ENCODE measurements around the gene PRKCG.

The PRKCG gene

DNA sequence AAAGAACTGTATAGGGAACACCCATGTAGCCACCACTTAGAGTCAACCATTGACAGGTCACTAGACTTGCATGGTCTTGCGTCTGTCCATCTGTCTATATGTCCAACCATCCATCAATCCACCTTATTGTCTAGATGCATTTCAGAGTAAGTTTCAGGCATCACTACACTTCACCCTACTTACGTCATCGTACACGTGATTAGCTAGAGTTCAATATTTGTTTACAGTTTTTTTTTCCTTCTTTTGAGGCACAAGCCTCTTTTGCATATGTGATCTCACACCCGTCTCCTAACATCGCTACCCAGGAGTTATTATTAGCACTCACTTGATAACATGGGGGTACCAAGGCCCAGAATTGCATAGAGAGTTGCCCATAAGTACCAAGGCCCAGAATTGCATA, 34.0 kb downstream of the PRKCG start:
- H3K4me3 ChIP-seq (ENCODE audit: low read depth, low read length): no peak overlapping the region
- DNase-seq (ENCODE audit: low read depth): no peak
- TF ChIP-seq, protein P1, sequence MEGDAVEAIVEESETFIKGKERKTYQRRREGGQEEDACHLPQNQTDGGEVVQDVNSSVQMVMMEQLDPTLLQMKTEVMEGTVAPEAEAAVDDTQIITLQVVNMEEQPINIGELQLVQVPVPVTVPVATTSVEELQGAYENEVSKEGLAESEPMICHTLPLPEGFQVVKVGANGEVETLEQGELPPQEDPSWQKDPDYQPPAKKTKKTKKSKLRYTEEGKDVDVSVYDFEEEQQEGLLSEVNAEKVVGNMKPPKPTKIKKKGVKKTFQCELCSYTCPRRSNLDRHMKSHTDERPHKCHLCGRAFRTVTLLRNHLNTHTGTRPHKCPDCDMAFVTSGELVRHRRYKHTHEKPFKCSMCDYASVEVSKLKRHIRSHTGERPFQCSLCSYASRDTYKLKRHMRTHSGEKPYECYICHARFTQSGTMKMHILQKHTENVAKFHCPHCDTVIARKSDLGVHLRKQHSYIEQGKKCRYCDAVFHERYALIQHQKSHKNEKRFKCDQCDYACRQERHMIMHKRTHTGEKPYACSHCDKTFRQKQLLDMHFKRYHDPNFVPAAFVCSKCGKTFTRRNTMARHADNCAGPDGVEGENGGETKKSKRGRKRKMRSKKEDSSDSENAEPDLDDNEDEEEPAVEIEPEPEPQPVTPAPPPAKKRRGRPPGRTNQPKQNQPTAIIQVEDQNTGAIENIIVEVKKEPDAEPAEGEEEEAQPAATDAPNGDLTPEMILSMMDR (IDR thresholded peaks at IDR 0.05; ENCODE audit: low read depth, low read length, missing control alignments): no peak

DNA sequence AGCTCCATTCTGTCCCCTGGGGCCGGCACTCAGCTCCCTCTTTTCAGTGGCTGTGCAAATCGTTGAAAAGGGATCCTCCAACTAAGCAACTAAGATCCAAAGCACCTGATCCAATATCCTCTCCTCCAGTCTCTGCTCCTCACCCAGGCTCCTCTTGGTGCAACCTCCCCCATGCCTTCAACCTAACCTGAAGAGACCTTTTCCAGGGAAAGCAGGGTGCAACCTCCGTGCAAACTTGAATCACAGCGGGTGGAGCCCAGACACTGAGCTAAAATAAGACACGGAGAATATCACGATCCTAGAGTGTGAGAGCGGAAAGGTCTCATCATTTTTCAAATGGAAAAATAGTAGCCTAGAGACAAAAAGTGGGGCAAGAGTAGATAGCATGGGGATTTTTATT, 35.4 kb downstream of the PRKCG start:
- H3K4me3 ChIP-seq (ENCODE audit: low read depth, low read length): no peak overlapping the region
- TF ChIP-seq, protein P1 (IDR thresholded peaks at IDR 0.05; ENCODE audit: low read depth, low read length, missing control alignments): no peak
- no peak for DNase-seq (ENCODE audit: low read depth)

DNA sequence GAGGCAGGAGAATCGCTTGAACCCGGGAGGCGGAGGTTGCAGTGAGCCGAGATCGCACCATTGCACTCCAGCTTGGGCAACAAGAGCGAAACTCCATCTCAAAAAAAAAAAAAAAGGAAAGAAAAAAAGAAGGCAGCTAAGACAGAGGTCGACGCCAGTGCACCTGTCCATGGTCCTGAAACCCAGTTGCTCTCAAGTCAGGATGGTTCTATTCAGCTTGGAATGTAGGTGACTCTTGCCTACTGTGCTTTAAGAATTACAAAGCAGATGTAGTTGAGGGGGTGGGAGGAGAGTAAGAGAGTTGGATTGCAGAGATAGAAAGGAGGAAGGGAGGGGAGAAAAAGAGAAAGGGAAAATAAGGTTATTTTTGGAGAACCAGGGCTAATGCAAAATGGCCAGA, 45.7 kb downstream of the PRKCG start:
- H3K4me3 ChIP-seq (ENCODE audit: low read depth, low read length): no peak overlapping the region
- TF ChIP-seq, protein P1 (IDR thresholded peaks at IDR 0.05; ENCODE audit: low read depth, low read length, missing control alignments): no peak
- no peak for DNase-seq (ENCODE audit: low read depth)

DNA sequence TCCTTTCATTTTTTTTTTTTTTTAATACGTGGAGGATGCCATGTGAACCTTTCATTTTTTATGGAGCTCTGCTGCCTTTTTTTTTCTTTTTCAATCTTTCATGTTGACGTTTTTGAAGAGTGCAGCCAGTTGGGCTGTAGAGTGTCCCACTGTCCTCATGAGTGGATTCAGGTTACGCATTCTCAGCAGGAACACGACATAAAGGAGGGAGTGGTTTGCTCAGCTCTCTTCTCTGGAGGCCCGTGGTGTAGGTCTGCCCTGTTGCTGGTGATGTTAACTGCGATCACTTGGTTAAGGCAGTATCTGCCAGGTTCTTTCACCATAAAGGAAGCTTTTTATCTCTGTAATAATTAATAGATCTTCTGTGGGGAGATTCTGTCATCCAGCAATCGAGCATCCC, 54.0 kb downstream of the PRKCG start:
- TF ChIP-seq, protein P1 (IDR thresholded peaks at IDR 0.05; ENCODE audit: low read depth, low read length, missing control alignments): no peak
- no peak overlapping the region for H3K4me3 ChIP-seq (ENCODE audit: low read depth, low read length)
- DNase-seq (ENCODE audit: low read depth): no peak

DNA sequence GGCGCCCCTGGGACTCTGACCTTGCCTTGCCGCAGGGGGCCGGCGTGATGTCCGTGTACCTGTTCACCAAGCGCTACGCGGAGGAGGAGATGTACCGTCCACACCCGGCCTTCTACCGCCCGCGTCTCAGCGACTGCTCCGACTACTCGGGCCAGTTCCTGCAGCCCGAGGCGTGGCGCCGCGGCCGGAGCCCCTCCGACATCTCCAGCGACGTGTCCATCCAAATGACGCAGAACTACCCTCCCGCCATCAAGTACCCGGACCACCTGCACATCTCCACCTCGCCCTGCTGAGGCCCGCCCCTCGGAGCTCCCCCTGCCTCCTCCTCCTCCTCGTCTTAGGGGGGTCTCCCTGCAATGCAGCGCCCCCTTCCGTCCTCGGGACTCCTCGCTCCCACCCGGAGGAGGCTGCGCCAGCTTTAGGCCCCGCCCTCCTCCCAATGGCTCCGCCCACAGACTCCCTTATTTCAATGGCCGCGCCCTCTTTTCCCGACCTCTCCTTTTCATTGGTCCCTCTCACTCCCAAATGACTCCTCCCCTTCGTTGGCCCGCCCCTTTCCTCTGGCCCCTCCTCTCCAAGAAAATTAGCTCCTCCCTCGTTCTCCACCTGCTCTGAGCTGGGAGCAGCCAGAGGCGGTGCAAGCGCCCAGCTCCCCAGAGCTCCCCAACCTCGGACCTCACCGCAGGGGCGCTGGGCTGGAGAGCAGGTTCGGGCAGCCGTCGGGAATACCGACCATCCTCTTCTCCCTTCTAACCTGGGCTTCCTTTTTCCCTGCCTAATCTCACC, 60.2 kb downstream of the PRKCG start:
- no peak overlapping the region for H3K4me3 ChIP-seq (ENCODE audit: low read depth, low read length)
- DNase-seq (ENCODE audit: low read depth): no peak
- TF ChIP-seq, protein P1 (IDR thresholded peaks at IDR 0.05; ENCODE audit: low read depth, low read length, missing control alignments): no peak

DNA sequence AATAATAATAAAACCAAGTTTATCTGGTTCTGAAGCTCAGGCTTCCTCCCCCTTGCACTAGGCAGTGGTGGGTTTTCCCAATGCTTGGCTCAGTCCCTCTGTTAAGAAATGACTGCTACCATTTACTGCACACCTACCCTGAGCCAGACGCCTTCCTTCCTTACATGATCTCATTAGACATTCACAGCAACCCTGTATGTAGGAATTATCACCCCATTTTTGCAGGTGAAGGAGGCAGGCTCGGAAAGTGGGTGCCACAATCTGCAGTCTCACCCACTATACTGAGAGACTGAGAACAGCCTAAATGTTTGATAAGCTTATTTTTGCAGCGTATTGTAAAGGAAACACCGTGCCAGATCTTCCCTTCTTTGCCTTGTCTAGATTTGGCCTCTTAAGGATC, 62.4 kb downstream of the PRKCG start:
- no peak overlapping the region for H3K4me3 ChIP-seq (ENCODE audit: low read depth, low read length)
- TF ChIP-seq, protein P1 (IDR thresholded peaks at IDR 0.05; ENCODE audit: low read depth, low read length, missing control alignments): no peak
- DNase-seq (ENCODE audit: low read depth): no peak

DNA sequence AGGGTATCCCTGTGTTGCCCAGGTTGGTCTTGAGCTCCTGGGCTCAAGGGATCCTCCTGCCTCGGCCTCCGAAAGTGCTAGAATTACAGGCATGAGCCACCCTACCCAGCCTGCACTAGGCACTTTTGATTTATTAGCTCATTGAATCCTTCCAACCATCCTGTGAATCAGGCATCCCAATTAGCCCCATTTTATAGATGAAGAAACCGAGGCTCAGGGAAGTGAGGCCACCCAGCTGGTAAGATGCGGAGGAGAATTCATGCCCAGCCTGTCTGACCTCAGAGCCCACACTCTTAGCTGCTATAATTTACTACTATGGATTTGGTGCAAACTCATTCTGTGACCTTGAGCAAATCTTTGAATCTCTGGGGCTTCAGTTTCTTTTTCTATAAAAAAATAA, 62.9 kb downstream of the PRKCG start:
- TF ChIP-seq, protein P1 (IDR thresholded peaks at IDR 0.05; ENCODE audit: low read depth, low read length, missing control alignments): no peak
- no peak for DNase-seq (ENCODE audit: low read depth)
- H3K4me3 ChIP-seq (ENCODE audit: low read depth, low read length): no peak overlapping the region
